IMR-90 (cell line): ENCODE results near the gene BNIP5. TPM values are rescaled to one million over a fixed set of nuclear protein-coding genes. Genes with fewer than 3 reads are reported as not detected.

Experiments used
- ATAC-seq: fragments of 200-7000 bp; cut with Tn5 transposase; 2 replicates; pipeline ENCODE4 v1.9.1; 2020; ENCODE audit warnings: low read depth, mild to moderate bottlenecking, moderate library complexity
- BruUV-seq: library from RNA; stranded (reverse); fragments of 400-500 nt; replicated peaks from 2 replicates; lab custom pipeline; 2021; lab: Mats Ljungman, UMichigan
- CTCF ChIA-PET: fragments of 300-600 bp; formaldehyde crosslinking; extraction: SDS; loops from one replicate; lab custom pipeline; 2021; ENCODE audit warnings: antibody characterized with exemption; lab: Yijun Ruan, JAX
- POLR2A ChIA-PET: fragments of 300-600 bp; sonication (Branson Sonifier 250); formaldehyde crosslinking; loops from one replicate; lab custom pipeline; 2022; ENCODE audit warnings: antibody characterized with exemption; ENCODE audit not compliant: unreplicated experiment; lab: Charles Lee
- DNase-seq: peaks from one replicate; pipeline ENCODE4 v3.0.0; 2013
- H2AFZ ChIP-seq: replicated peaks from 2 replicates; pipeline ENCODE3; 2013; ENCODE audit warnings: low read length, mild to moderate bottlenecking; ENCODE audit not compliant: poor library complexity
- H2AK5ac ChIP-seq: 2 replicates; pipeline ENCODE4 v1.6.1; 2013; ENCODE audit warnings: low read depth, low read length, inconsistent platforms
- H2AK9ac ChIP-seq: replicated peaks from 2 replicates; pipeline ENCODE3; 2013; ENCODE audit warnings: mild to moderate bottlenecking, low read depth, low read length, moderate library complexity; ENCODE audit not compliant: poor library complexity
- H2BK120ac ChIP-seq: 2 replicates; pipeline ENCODE4 v1.6.1; 2013; ENCODE audit warnings: low read depth, low read length, inconsistent platforms
- H2BK15ac ChIP-seq: 3 replicates; pipeline ENCODE4 v1.6.1; 2013; ENCODE audit warnings: low read depth, low read length, inconsistent platforms
- H2BK20ac ChIP-seq: 2 replicates; pipeline ENCODE4 v1.6.1; 2013; ENCODE audit warnings: low read depth, mild to moderate bottlenecking, inconsistent platforms, low read length, moderate library complexity
- H2BK5ac ChIP-seq: 2 replicates; pipeline ENCODE4 v1.6.1; 2013; ENCODE audit warnings: mild to moderate bottlenecking, low read depth, low read length, inconsistent platforms; ENCODE audit not compliant: poor library complexity, severe bottlenecking
- H3K14ac ChIP-seq: replicated peaks from 2 replicates; pipeline ENCODE4 v1.6.1; 2013; ENCODE audit warnings: low read depth, low read length, inconsistent platforms
- H3K18ac ChIP-seq: 2 replicates; pipeline ENCODE4 v1.6.1; 2013; ENCODE audit warnings: low read depth, low read length, control low read depth
- H3K23ac ChIP-seq: 2 replicates; pipeline ENCODE4 v1.6.1; 2013; ENCODE audit warnings: low read depth, low read length, inconsistent platforms
- H3K27ac ChIP-seq: 2 replicates; pipeline ENCODE4 v1.5.1; 2013; ENCODE audit warnings: mild to moderate bottlenecking, control low read depth, low read length; ENCODE audit not compliant: insufficient read depth
- H3K27me3 ChIP-seq: 2 replicates; pipeline ENCODE4 v1.6.1; 2013; ENCODE audit warnings: low read length; ENCODE audit not compliant: control insufficient read depth, insufficient read depth
- H3K36me3 ChIP-seq: 2 replicates; pipeline ENCODE4 v1.6.1; 2013; ENCODE audit warnings: low read length, mixed read lengths; ENCODE audit not compliant: control insufficient read depth, insufficient read depth
- H3K4ac ChIP-seq: 2 replicates; pipeline ENCODE4 v1.6.1; 2013; ENCODE audit warnings: low read depth, low read length, inconsistent platforms
- H3K4me1 ChIP-seq: 2 replicates; pipeline ENCODE4 v1.6.1; 2013; ENCODE audit warnings: low read length, mixed read lengths; ENCODE audit not compliant: control insufficient read depth, insufficient read depth
- H3K4me2 ChIP-seq: 2 replicates; pipeline ENCODE4 v1.6.1; 2013; ENCODE audit warnings: low read depth, mild to moderate bottlenecking, control low read depth, low read length, moderate library complexity
- H3K4me3 ChIP-seq: 2 replicates; pipeline ENCODE4 v1.5.1; 2013; ENCODE audit warnings: low read depth, mild to moderate bottlenecking, control low read depth, low read length, moderate library complexity; ENCODE audit not compliant: insufficient read depth
- H3K56ac ChIP-seq: 2 replicates; pipeline ENCODE4 v1.6.1; 2013; ENCODE audit warnings: low read length, inconsistent platforms; ENCODE audit not compliant: insufficient read depth; ENCODE audit errors: extremely low read depth
- H3K79me1 ChIP-seq, 2 experiments: 2 replicates each; pipeline ENCODE4 v1.6.1; 2013; ENCODE audit warnings: low read length in 2 of 2, inconsistent platforms in 1 of 2, low read depth in 1 of 2
- H3K9ac ChIP-seq: 2 replicates; pipeline ENCODE4 v1.6.1; 2013; ENCODE audit warnings: low read depth, low read length, control low read depth
- H3K9me1 ChIP-seq: 2 replicates; pipeline ENCODE4 v1.6.1; 2013; ENCODE audit warnings: low read length, inconsistent platforms; ENCODE audit not compliant: insufficient read depth
- H3K9me3 ChIP-seq: 2 replicates; pipeline ENCODE4 v1.6.1; 2013; ENCODE audit warnings: low read length; ENCODE audit not compliant: control insufficient read depth, insufficient read depth
- H4K20me1 ChIP-seq: 2 replicates; pipeline ENCODE4 v1.6.1; 2013; ENCODE audit warnings: low read length, inconsistent platforms; ENCODE audit not compliant: insufficient read depth
- H4K5ac ChIP-seq: 2 replicates; pipeline ENCODE4 v1.6.1; 2013; ENCODE audit warnings: mild to moderate bottlenecking, low read depth, low read length, control low read depth
- H4K8ac ChIP-seq, 2 experiments: 2 replicates each; pipeline ENCODE4 v1.6.1; 2013; ENCODE audit warnings: low read depth in 2 of 2, low read length in 2 of 2, control low read depth in 1 of 2, inconsistent platforms in 1 of 2
- H4K91ac ChIP-seq: 2 replicates; pipeline ENCODE4 v1.6.1; 2013; ENCODE audit warnings: low read depth, low read length, inconsistent platforms; ENCODE audit not compliant: insufficient read depth
- BHLHE40 ChIP-seq: fragments of 150-350 bp; IDR thresholded peaks from 2 replicates; pipeline ENCODE4 v1.6.1; 2016; ENCODE audit warnings: mild to moderate bottlenecking, low read depth, low read length
- CEBPB ChIP-seq: IDR thresholded peaks from 2 replicates; pipeline ENCODE4 v1.6.1; 2012; ENCODE audit warnings: low read depth, low read length, improper control_type of control experiment
- CHD1 ChIP-seq: IDR thresholded peaks from 2 replicates; pipeline ENCODE4 v1.6.1; 2012; ENCODE audit warnings: low read depth, low read length, improper control_type of control experiment
- CTCF ChIP-seq: conservative IDR thresholded peaks from 2 replicates; pipeline ENCODE4 v1.5.1; 2012; ENCODE audit warnings: mild to moderate bottlenecking, low read depth, low read length, improper control_type of control experiment
- ELK1 ChIP-seq: fragments of 150-350 bp; IDR thresholded peaks from 2 replicates; pipeline ENCODE4 v1.6.1; 2016; ENCODE audit warnings: low read depth, mild to moderate bottlenecking, low read length, moderate library complexity, borderline replicate concordance
- FOS ChIP-seq: fragments of 150-350 bp; IDR thresholded peaks from 2 replicates; pipeline ENCODE4 v1.6.1; 2016; ENCODE audit warnings: low read depth, low read length
- MAFK ChIP-seq: IDR thresholded peaks from 2 replicates; pipeline ENCODE4 v1.6.1; 2012; ENCODE audit warnings: low read depth, low read length, improper control_type of control experiment
- MAZ ChIP-seq: IDR thresholded peaks from 2 replicates; pipeline ENCODE4 v1.6.1; 2012; ENCODE audit warnings: low read depth, mild to moderate bottlenecking, low read length, improper control_type of control experiment, moderate library complexity, borderline replicate concordance
- MXI1 ChIP-seq: IDR thresholded peaks from 2 replicates; pipeline ENCODE4 v1.6.1; 2012; ENCODE audit warnings: low read depth, mild to moderate bottlenecking, low read length, moderate library complexity, borderline replicate concordance
- NFE2L2 ChIP-seq: fragments of 150-350 bp; IDR thresholded peaks from 2 replicates; pipeline ENCODE4 v1.6.1; 2016; ENCODE audit warnings: low read depth, mild to moderate bottlenecking, low read length
- POLR2A ChIP-seq: IDR thresholded peaks from 2 replicates; pipeline ENCODE4 v1.6.1; 2012; ENCODE audit warnings: mild to moderate bottlenecking, low read depth, low read length
- RAD21 ChIP-seq: IDR thresholded peaks from 2 replicates; pipeline ENCODE4 v1.6.1; 2012; ENCODE audit warnings: low read length, improper control_type of control experiment
- RCOR1 ChIP-seq: IDR thresholded peaks from 2 replicates; pipeline ENCODE4 v1.6.1; 2012; ENCODE audit warnings: mild to moderate bottlenecking, low read length, improper control_type of control experiment; ENCODE audit not compliant: insufficient replicate concordance
- RFX5 ChIP-seq: IDR thresholded peaks from 2 replicates; pipeline ENCODE4 v1.8.0; 2012; ENCODE audit warnings: low read depth, mild to moderate bottlenecking, low read length, moderate library complexity
- SMC3 ChIP-seq: fragments of 150-350 bp; IDR thresholded peaks from 2 replicates; pipeline ENCODE4 v1.6.1; 2016; ENCODE audit warnings: low read depth, mild to moderate bottlenecking, antibody characterized with exemption, low read length, moderate library complexity
- USF2 ChIP-seq: fragments of 150-350 bp; IDR thresholded peaks from 2 replicates; pipeline ENCODE4 v1.6.1; 2017; ENCODE audit warnings: mild to moderate bottlenecking, antibody characterized with exemption, low read length, low read depth
- dilution Hi-C: fragments of 300-500 bp; cut with HindIII; formaldehyde crosslinking; loops from one replicate; pipeline ENCODE4 v1.14.3; 2018; ENCODE audit warnings: low sequenced_read_pairs; ENCODE audit not compliant: unreplicated experiment
- in situ Hi-C: fragments of 300-500 bp; cut with MboI; formaldehyde crosslinking; loops from 3 replicates; pipeline ENCODE4 v1.14.3; 2019; ENCODE audit warnings: low sequenced_read_pairs, inconsistent platforms, mixed read lengths
- intact Hi-C: fragments of 100-400 bp; cut with micrococcal nuclease; formaldehyde crosslinking; loops from 2 replicates; pipeline ENCODE4 v1.10.0; 2022
- polyA plus RNA-seq, 3 experiments: library from polyadenylated mRNA; depleted of rRNA; stranded (reverse); fragments of >200 nt; gene quantifications; 2 replicates each; pipeline ENCODE4 v1.2.3, GENCODE V29; 2012; ENCODE audit warnings: low replicate concordance in 1 of 3
- total RNA-seq: library from RNA; depleted of rRNA; stranded (reverse); fragments of >200 nt; gene quantifications from 2 replicates; pipeline ENCODE4 v1.2.3, GENCODE V29; 2012

BNIP5 gene
- total and polyA plus RNA-seq, 2 of the 4 experiments (the other 2 are of a cell fraction) = not detected

GRCh38 chr6:36327919-36328236 lies 8.8 kb downstream of the BNIP5 start:
- H3K4me2 ChIP-seq = no peak overlapping the region
- H3K18ac ChIP-seq = no peak overlapping the region
- POLR2A ChIA-PET = interaction anchor here (0.6 kb wide), 1 partner anchor 25 kb away, joined by 3 read pairs; no protein-coding TSS in a partner anchor
- no peak overlapping the region for H3K4me3 ChIP-seq
- no peak overlapping the region for H2AK9ac ChIP-seq
- DNase-seq (no peak), ATAC-seq (no peak)
- H3K4me1 ChIP-seq = no peaks in the 10 kb centered on the region; the same call in 1 of the 2 replicates
- no peak overlapping the region for H4K91ac ChIP-seq
- no peak overlapping the region for H2AK5ac ChIP-seq
- H2BK20ac ChIP-seq = no peak overlapping the region
- no peaks in the 10 kb centered on the region for H4K20me1 ChIP-seq
- H3K14ac ChIP-seq = no peak overlapping the region
- dilution Hi-C loops (no loop called here), in situ Hi-C loops (no loop called here), intact Hi-C loops (no loop called here)
- no peak overlapping the region for H4K8ac ChIP-seq
- no peak overlapping the region for H2BK15ac ChIP-seq
- 0 out of 2 replicates have a peak, but pooled peaks cover 2% of the 10 kb centered on the region for H3K9me1 ChIP-seq
- no peak overlapping the region for H3K27ac ChIP-seq
- no peaks in the 10 kb centered on the region for H3K36me3 ChIP-seq
- CTCF ChIA-PET = interaction anchor here (0.6 kb wide), 1 partner anchor 13 kb away, joined by 4 read pairs; no protein-coding TSS in a partner anchor
- H3K27me3 ChIP-seq = peaks cover 75% of the 10 kb centered on the region
- H4K5ac ChIP-seq = no peak overlapping the region
- H2AFZ ChIP-seq = no peak overlapping the region
- no peak overlapping the region for H3K56ac ChIP-seq
- TF ChIP-seq CTCF = no peak
- TF ChIP-seq MAFK = no peak
- TF ChIP-seq POLR2A = no peak
- no peak for TF ChIP-seq NFE2L2
- TF ChIP-seq RAD21 = no peak
- TF ChIP-seq RFX5 = no peak
- TF ChIP-seq CHD1 = no peak
- TF ChIP-seq CEBPB = no peak
- TF ChIP-seq MXI1 = no peak
- no peak for TF ChIP-seq RCOR1
- no peak for TF ChIP-seq SMC3
- no peak for TF ChIP-seq USF2
- TF ChIP-seq MAZ = no peak
- no peak for TF ChIP-seq FOS
- no peak for TF ChIP-seq ELK1
- TF ChIP-seq BHLHE40 = no peak
- no peak overlapping the region for H3K4ac ChIP-seq
- no peak overlapping the region for H2BK120ac ChIP-seq
- no peak overlapping the region for H3K9ac ChIP-seq
- no TSS peak for BruUV-seq
- no peaks in the 10 kb centered on the region for H3K9me3 ChIP-seq
- no peaks in the 10 kb centered on the region for H3K79me1 ChIP-seq
- H3K23ac ChIP-seq = no peak overlapping the region
- no peak overlapping the region for H2BK5ac ChIP-seq
